ENCODE measurements around the gene GARRE1. TPM values are rescaled to one million over a fixed set of nuclear protein-coding genes. Genes with fewer than 3 reads are reported as not detected.
A peak's percentile ranks its signal among the peaks of the same experiment; 100 is the strongest.

GARRE1 gene
- total and polyA plus RNA-seq, 2 donors (not counting 1 experiment from before 2014, with no cell fraction given), result 7.2 to 10.9 TPM

GRCh38 chr19:34217952-34218817 lies 36.2 kb upstream of the GARRE1 start:
- H3K27me3 ChIP-seq (ENCODE audit: control insufficient read depth, insufficient read depth, low read length), result no peaks in the 10 kb centered on the region
- no peak overlapping the region for H3K4me3 ChIP-seq (replicated peaks in 1 of 4; ENCODE audit: control extremely low read depth in 1 of 4, insufficient read depth in 1 of 4, low read depth in 3 of 4, low read length in 4 of 4)
- no peak overlapping the region for H3K27ac ChIP-seq (ENCODE audit: insufficient read depth, low read length)
- no peaks in the 10 kb centered on the region for H3K79me2 ChIP-seq (ENCODE audit: control insufficient read depth, insufficient read depth, low read length)
- no peak overlapping the region for H3K4me2 ChIP-seq (ENCODE audit: extremely low read depth, insufficient read depth, low read length)
- no peak overlapping the region for H2AFZ ChIP-seq (ENCODE audit: low read length)
- H3K4me1 ChIP-seq (ENCODE audit: control insufficient read depth, extremely low read depth, insufficient read depth, low read length), result no peaks in the 10 kb centered on the region
- H4K20me1 ChIP-seq (ENCODE audit: control insufficient read depth, extremely low read depth, insufficient read depth, low read length), result no peaks in the 10 kb centered on the region
- DNase-seq (ENCODE audit: low read depth in 2 of 2), result peak; percentile 94 to 99
- peaks cover 5% of the 10 kb centered on the region for H3K36me3 ChIP-seq (ENCODE audit: control insufficient read depth, insufficient read depth, low read length)
- H3K9ac ChIP-seq (ENCODE audit: insufficient read depth, low read length), result no peak overlapping the region
- H3K9me3 ChIP-seq (ENCODE audit: control insufficient read depth, insufficient read depth, low read depth, low read length), result no peaks in the 10 kb centered on the region
- TF ChIP-seq CTCF (conservative IDR thresholded peaks at IDR 0.05 in 1 of 2, IDR thresholded peaks at IDR 0.05 in 1 of 2; ENCODE audit: low read depth in 1 of 2, low read length in 2 of 2), result no peak
- TF ChIP-seq EZH2 (IDR thresholded peaks at IDR 0.05; ENCODE audit: low read length, missing control alignments), result no peak

GRCh38 chr19:34218818-34219164 lies 35.6 kb upstream of the GARRE1 start:
- Histone ChIP-seq H3K4me1 (ENCODE audit: control insufficient read depth, extremely low read depth, insufficient read depth, low read length) (no peaks in the 10 kb centered on the region), H3K36me3 (ENCODE audit: control insufficient read depth, insufficient read depth, low read length) (peaks cover 7% of the 10 kb centered on the region), H3K9me3 (ENCODE audit: control insufficient read depth, insufficient read depth, low read depth, low read length) (no peaks in the 10 kb centered on the region), H3K9ac (ENCODE audit: insufficient read depth, low read length) (no peak overlapping the region), H3K27me3 (ENCODE audit: control insufficient read depth, insufficient read depth, low read length) (no peaks in the 10 kb centered on the region), H4K20me1 (ENCODE audit: control insufficient read depth, extremely low read depth, insufficient read depth, low read length) (no peaks in the 10 kb centered on the region), H3K79me2 (ENCODE audit: control insufficient read depth, insufficient read depth, low read length) (no peaks in the 10 kb centered on the region), H3K4me3 (replicated peaks in 1 of 4; ENCODE audit: control extremely low read depth in 1 of 4, insufficient read depth in 1 of 4, low read depth in 3 of 4, low read length in 4 of 4) (no peak overlapping the region), H3K4me2 (ENCODE audit: extremely low read depth, insufficient read depth, low read length) (no peak overlapping the region), H2AFZ (ENCODE audit: low read length) (no peak overlapping the region), H3K27ac (ENCODE audit: insufficient read depth, low read length) (no peak overlapping the region)
- TF ChIP-seq EZH2 (IDR thresholded peaks at IDR 0.05; ENCODE audit: low read length, missing control alignments) (no peak), CTCF (conservative IDR thresholded peaks at IDR 0.05 in 1 of 2, IDR thresholded peaks at IDR 0.05 in 1 of 2; ENCODE audit: low read depth in 1 of 2, low read length in 2 of 2) (no peak)
- no peak for DNase-seq (ENCODE audit: low read depth in 2 of 2)

GRCh38 chr19:34220472-34221063 lies 33.8 kb upstream of the GARRE1 start:
- H3K27ac ChIP-seq (ENCODE audit: insufficient read depth, low read length), result no peak overlapping the region
- H3K9me3 ChIP-seq (ENCODE audit: control insufficient read depth, insufficient read depth, low read depth, low read length), result no peaks in the 10 kb centered on the region
- H3K4me1 ChIP-seq (ENCODE audit: control insufficient read depth, extremely low read depth, insufficient read depth, low read length), result peaks cover 12% of the 10 kb centered on the region
- no peaks in the 10 kb centered on the region for H3K27me3 ChIP-seq (ENCODE audit: control insufficient read depth, insufficient read depth, low read length)
- H3K36me3 ChIP-seq (ENCODE audit: control insufficient read depth, insufficient read depth, low read length), result peaks cover 7% of the 10 kb centered on the region
- H3K9ac ChIP-seq (ENCODE audit: insufficient read depth, low read length), result no peak overlapping the region
- H3K4me3 ChIP-seq (replicated peaks in 1 of 4; ENCODE audit: control extremely low read depth in 1 of 4, insufficient read depth in 1 of 4, low read depth in 3 of 4, low read length in 4 of 4), result no peak overlapping the region
- no peak overlapping the region for H3K4me2 ChIP-seq (ENCODE audit: extremely low read depth, insufficient read depth, low read length)
- H3K79me2 ChIP-seq (ENCODE audit: control insufficient read depth, insufficient read depth, low read length), result no peaks in the 10 kb centered on the region
- TF ChIP-seq EZH2 (IDR thresholded peaks at IDR 0.05; ENCODE audit: low read length, missing control alignments) (no peak), CTCF (conservative IDR thresholded peaks at IDR 0.05 in 1 of 2, IDR thresholded peaks at IDR 0.05 in 1 of 2; ENCODE audit: low read depth in 1 of 2, low read length in 2 of 2) (peak; percentile 69 to 84)
- DNase-seq (ENCODE audit: low read depth in 2 of 2), result peak; percentile 50 to 70
- H4K20me1 ChIP-seq (ENCODE audit: control insufficient read depth, extremely low read depth, insufficient read depth, low read length), result no peaks in the 10 kb centered on the region
- no peak overlapping the region for H2AFZ ChIP-seq (ENCODE audit: low read length)

Data from fibroblast of lung (primary cell).